Keratinocyte (primary cell): ENCODE data around the gene TRPM1. TPM values are rescaled to one million over a fixed set of nuclear protein-coding genes. Genes with fewer than 3 reads are reported as not detected.
"Not testable (repeated sequence)": the region's sequence is repeated elsewhere in the genome, so short reads cannot be mapped to it uniquely, and the experiment has no call there.

Experiments used
- DNase-seq: peaks from one replicate; pipeline ENCODE4 v3.0.0-alpha.2; 2011; ENCODE audit warnings: low read depth, missing footprints, low spot score
- FAIRE-seq: peaks from 2 replicates; lab custom pipeline; 2011; peaks lifted over from hg19 to GRCh38; lab: Jason Lieb, UNC
- H2AFZ ChIP-seq: 2 replicates; pipeline ENCODE4 v1.6.0; 2012; ENCODE audit warnings: low read length, control low read depth, inconsistent platforms; ENCODE audit not compliant: control insufficient read depth
- H3K27ac ChIP-seq: 2 replicates; pipeline ENCODE4 v1.5.1; 2011; ENCODE audit warnings: low read length; ENCODE audit not compliant: control insufficient read depth, insufficient read depth
- H3K27me3 ChIP-seq: 3 replicates; pipeline ENCODE4 v1.6.0; 2011; ENCODE audit warnings: low read length; ENCODE audit not compliant: control insufficient read depth, insufficient read depth; ENCODE audit errors: extremely low read depth
- H3K36me3 ChIP-seq, 2 experiments: 2 replicates in 1 of 2; 3 replicates in 1 of 2; pipeline ENCODE4 v1.5.1; 2011; ENCODE audit warnings: low read length in 2 of 2, mild to moderate bottlenecking in 1 of 2; ENCODE audit not compliant: control insufficient read depth in 2 of 2, insufficient read depth in 2 of 2; ENCODE audit errors: extremely low read depth in 1 of 2
- H3K4me1 ChIP-seq: 3 replicates; pipeline ENCODE4 v1.5.1; 2011; ENCODE audit warnings: low read length; ENCODE audit not compliant: control insufficient read depth, insufficient read depth; ENCODE audit errors: extremely low read depth
- H3K4me2 ChIP-seq: 3 replicates; pipeline ENCODE4 v1.6.0; 2011; ENCODE audit warnings: low read depth, low read length; ENCODE audit not compliant: control insufficient read depth, insufficient read depth; ENCODE audit errors: extremely low read depth
- H3K4me3 ChIP-seq, 3 experiments: fragments of 200-600 bp in 1 of 3; sonication (generic) in 1 of 3; 2 replicates in 2 of 3; 3 replicates in 1 of 3; pipeline ENCODE4 v1.5.1; 2011 to 2016; ENCODE audit warnings: low read length in 3 of 3, mild to moderate bottlenecking in 3 of 3, control low read depth in 2 of 3, inconsistent platforms in 1 of 3, low read depth in 1 of 3, mixed read lengths in 1 of 3, mixed run types in 1 of 3, moderate library complexity in 1 of 3; ENCODE audit not compliant: control insufficient read depth in 2 of 3, insufficient read depth in 2 of 3; ENCODE audit errors: extremely low read depth in 1 of 3
- H3K79me2 ChIP-seq: 2 replicates; pipeline ENCODE4 v1.6.0; 2012; ENCODE audit warnings: low read length; ENCODE audit not compliant: control insufficient read depth, insufficient read depth
- H3K9ac ChIP-seq: 3 replicates; pipeline ENCODE4 v1.6.0; 2011; ENCODE audit warnings: low read length; ENCODE audit not compliant: control insufficient read depth, insufficient read depth; ENCODE audit errors: extremely low read depth
- H3K9me1 ChIP-seq: 3 replicates; pipeline ENCODE4 v1.6.0; 2011; ENCODE audit warnings: low read length; ENCODE audit not compliant: control insufficient read depth, insufficient read depth; ENCODE audit errors: extremely low read depth
- H3K9me3 ChIP-seq: 2 replicates; pipeline ENCODE4 v1.5.1; 2012; ENCODE audit warnings: low read depth, low read length; ENCODE audit not compliant: control insufficient read depth
- H4K20me1 ChIP-seq: 3 replicates; pipeline ENCODE4 v1.6.0; 2011; ENCODE audit warnings: low read length; ENCODE audit not compliant: control insufficient read depth, insufficient read depth; ENCODE audit errors: extremely low read depth
- CTCF ChIP-seq, 3 experiments: IDR thresholded peaks in 1 of 3; conservative IDR thresholded peaks in 1 of 3; optimal IDR thresholded peaks in 1 of 3; 2 replicates in 2 of 3; 3 replicates in 1 of 3; pipeline versions ENCODE3 to v1.5.1; 2011; ENCODE audit warnings: low read length in 3 of 3, mild to moderate bottlenecking in 3 of 3, moderate library complexity in 2 of 3, control low read depth in 1 of 3, inconsistent platforms in 1 of 3; ENCODE audit not compliant: insufficient read depth in 2 of 3; ENCODE audit errors: extremely low read depth in 1 of 3
- EZH2 ChIP-seq: IDR thresholded peaks from one replicate; pipeline ENCODE4 v1.6.1; 2012; ENCODE audit warnings: inconsistent platforms, mild to moderate bottlenecking, low read length, moderate library complexity
- dilution Hi-C: fragments of 300-500 bp; cut with MboI; formaldehyde crosslinking; loops from one replicate; pipeline ENCODE4 v1.7.0; 2020; ENCODE audit warnings: low sequenced_read_pairs; ENCODE audit not compliant: extremely low pct_ligation_motif_present
- polyA plus RNA-seq, 5 experiments: library from polyadenylated mRNA; depleted of rRNA in 3 of 5; stranded (reverse) in 3 of 5; stranded (forward) in 1 of 5; unstranded in 1 of 5; fragments of >200 nt; gene quantifications; 1 replicate in 1 of 5; 2 replicates in 3 of 5; 3 replicates in 1 of 5; pipeline versions ENCODE4 v1.2.1 to v1.2.3, GENCODE V29; 2011 to 2012; ENCODE audit warnings: missing spikeins in 2 of 5, low read depth in 1 of 5, low replicate concordance in 1 of 5

Gene TRPM1
- polyA plus RNA-seq, 1 donor (not counting 4 experiments of a cell fraction or from before 2014, with no cell fraction given) = 0.17 TPM

- no peaks in the 10 kb centered on the region for H4K20me1 ChIP-seq
- dilution Hi-C loops = no loop called here
- H3K79me2 ChIP-seq = no peaks in the 10 kb centered on the region
- FAIRE-seq (no peak), DNase-seq (no peak)
- H3K4me3 ChIP-seq = no peak overlapping the region
- no peaks in the 10 kb centered on the region for H3K9me3 ChIP-seq
- no peak overlapping the region for H2AFZ ChIP-seq
- H3K36me3 ChIP-seq = no peaks in the 10 kb centered on the region
- H3K4me1 ChIP-seq = peaks cover under 1% of the 10 kb centered on the region
- no peak overlapping the region for H3K9ac ChIP-seq
- no peak overlapping the region for H3K4me2 ChIP-seq
- no peaks in the 10 kb centered on the region for H3K9me1 ChIP-seq
- no peak for TF ChIP-seq EZH2
- TF ChIP-seq CTCF (optimal IDR thresholded peaks at IDR 0.05 in 1 of 3, IDR thresholded peaks at IDR 0.05 in 1 of 3, conservative IDR thresholded peaks at IDR 0.05 in 1 of 3; ENCODE audit: extremely low read depth in 1 of 3, insufficient read depth in 2 of 3, low read length in 3 of 3) = no peak
- H3K27me3 ChIP-seq = no peaks in the 10 kb centered on the region
- H3K27ac ChIP-seq = no peak overlapping the region
These were observed 12.7 kb downstream of the TRPM1 start for GRCh38 chr15:31088672-31089367.

GRCh38 chr15:31088041-31088440 lies 13.5 kb downstream of the TRPM1 start:
- H3K4me2 ChIP-seq, dilution Hi-C loops, H3K79me2 ChIP-seq, H3K27me3 ChIP-seq, DNase-seq, H3K4me1 ChIP-seq, H3K36me3 ChIP-seq, H3K27ac ChIP-seq, H3K4me3 ChIP-seq, H3K9me3 ChIP-seq, H3K9ac ChIP-seq, FAIRE-seq, H4K20me1 ChIP-seq, H3K9me1 ChIP-seq, H2AFZ ChIP-seq: not testable (repeated sequence)

- no peaks in the 10 kb centered on the region for H3K79me2 ChIP-seq
- H3K36me3 ChIP-seq = no peaks in the 10 kb centered on the region
- H4K20me1 ChIP-seq = no peaks in the 10 kb centered on the region
- H3K4me3 ChIP-seq = no peak overlapping the region
- no peak for FAIRE-seq
- dilution Hi-C loops = no loop called here
- peaks cover 16% of the 10 kb centered on the region for H3K4me1 ChIP-seq
- H3K4me2 ChIP-seq = no peak overlapping the region
- H2AFZ ChIP-seq = no peak overlapping the region
- DNase-seq = no peak
- no peaks in the 10 kb centered on the region for H3K9me1 ChIP-seq
- H3K27me3 ChIP-seq = no peaks in the 10 kb centered on the region
- no peak overlapping the region for H3K27ac ChIP-seq
- H3K9ac ChIP-seq = no peak overlapping the region
- no peak for TF ChIP-seq CTCF (optimal IDR thresholded peaks at IDR 0.05 in 1 of 3, IDR thresholded peaks at IDR 0.05 in 1 of 3, conservative IDR thresholded peaks at IDR 0.05 in 1 of 3; ENCODE audit: extremely low read depth in 1 of 3, insufficient read depth in 2 of 3, low read length in 3 of 3)
- no peaks in the 10 kb centered on the region for H3K9me3 ChIP-seq
These were observed 15.2 kb downstream of the TRPM1 start for GRCh38 chr15:31086344-31086743.
